ENCODE data around the gene DCX.
"Not testable (repeated sequence)": the region's sequence is repeated elsewhere in the genome, so short reads cannot be mapped to it uniquely, and the experiment has no call there.

The DCX gene

GRCh38 chrX:111372086-111372485 is 39.9 kb downstream of the DCX start:
- no peak for DNase-seq (ENCODE audit: low read depth, low spot score)

GRCh38 chrX:111365770-111366325 is 46.1 kb downstream of the DCX start:
- no peak for DNase-seq (ENCODE audit: low read depth, low spot score)

GRCh38 chrX:111363741-111364140 is 48.3 kb downstream of the DCX start:
- no peak for DNase-seq (ENCODE audit: low read depth, low spot score)

GRCh38 chrX:111361751-111362150 is 50.2 kb downstream of the DCX start:
- no peak for DNase-seq (ENCODE audit: low read depth, low spot score)

- peak; percentile 22 for DNase-seq (ENCODE audit: low read depth, low spot score)
These were observed 51.2 kb downstream of the DCX start for GRCh38 chrX:111360839-111361238.

GRCh38 chrX:111355523-111356115 is 56.4 kb downstream of the DCX start:
- no peak for DNase-seq (ENCODE audit: low read depth, low spot score)

GRCh38 chrX:111354496-111354895 is 57.5 kb downstream of the DCX start:
- no peak for DNase-seq (ENCODE audit: low read depth, low spot score)

GRCh38 chrX:111353793-111354192 is 58.2 kb downstream of the DCX start:
- no peak for DNase-seq (ENCODE audit: low read depth, low spot score)

GRCh38 chrX:111352424-111352823 is 59.6 kb downstream of the DCX start:
- no peak for DNase-seq (ENCODE audit: low read depth, low spot score)

GRCh38 chrX:111349934-111350333 is 62.1 kb downstream of the DCX start:
- peak; percentile 8 for DNase-seq (ENCODE audit: low read depth, low spot score)

- no peak for DNase-seq (ENCODE audit: low read depth, low spot score)
These were observed 62.9 kb downstream of the DCX start for GRCh38 chrX:111349101-111349500.

GRCh38 chrX:111348429-111348828 is 63.6 kb downstream of the DCX start:
- no peak for DNase-seq (ENCODE audit: low read depth, low spot score)

- DNase-seq (ENCODE audit: low read depth, low spot score) = not testable (repeated sequence)
These were observed 65.8 kb downstream of the DCX start for GRCh38 chrX:111346150-111346549.

GRCh38 chrX:111340054-111340453 is 71.9 kb downstream of the DCX start:
- DNase-seq (ENCODE audit: low read depth, low spot score) = no peak

GRCh38 chrX:111339212-111339611 is 72.8 kb downstream of the DCX start:
- no peak for DNase-seq (ENCODE audit: low read depth, low spot score)

- DNase-seq (ENCODE audit: low read depth, low spot score) = no peak
These were observed 73.8 kb downstream of the DCX start for GRCh38 chrX:111338095-111338698.

- DNase-seq (ENCODE audit: low read depth, low spot score) = no peak
These were observed 74.8 kb downstream of the DCX start for GRCh38 chrX:111337067-111337637.

- no peak for DNase-seq (ENCODE audit: low read depth, low spot score)
These were observed 75.9 kb downstream of the DCX start for GRCh38 chrX:111336141-111336540.

GRCh38 chrX:111329370-111329769 is 82.6 kb downstream of the DCX start:
- DNase-seq (ENCODE audit: low read depth, low spot score) = no peak

GRCh38 chrX:111328858-111329257 is 83.1 kb downstream of the DCX start:
- DNase-seq (ENCODE audit: low read depth, low spot score) = no peak

- peak; percentile 63 for DNase-seq (ENCODE audit: low read depth, low spot score)
These were observed 89.6 kb downstream of the DCX start for GRCh38 chrX:111322231-111322855.

- peak; percentile 60 for DNase-seq (ENCODE audit: low read depth, low spot score)
These were observed 92.5 kb downstream of the DCX start for GRCh38 chrX:111319451-111319850.

- no peak for DNase-seq (ENCODE audit: low read depth, low spot score)
These were observed 93.1 kb downstream of the DCX start for GRCh38 chrX:111318901-111319300.
